ENCODE data around the gene DDR2.
A peak's percentile ranks its signal among the peaks of the same experiment; 100 is the strongest.

The DDR2 gene

DNA sequence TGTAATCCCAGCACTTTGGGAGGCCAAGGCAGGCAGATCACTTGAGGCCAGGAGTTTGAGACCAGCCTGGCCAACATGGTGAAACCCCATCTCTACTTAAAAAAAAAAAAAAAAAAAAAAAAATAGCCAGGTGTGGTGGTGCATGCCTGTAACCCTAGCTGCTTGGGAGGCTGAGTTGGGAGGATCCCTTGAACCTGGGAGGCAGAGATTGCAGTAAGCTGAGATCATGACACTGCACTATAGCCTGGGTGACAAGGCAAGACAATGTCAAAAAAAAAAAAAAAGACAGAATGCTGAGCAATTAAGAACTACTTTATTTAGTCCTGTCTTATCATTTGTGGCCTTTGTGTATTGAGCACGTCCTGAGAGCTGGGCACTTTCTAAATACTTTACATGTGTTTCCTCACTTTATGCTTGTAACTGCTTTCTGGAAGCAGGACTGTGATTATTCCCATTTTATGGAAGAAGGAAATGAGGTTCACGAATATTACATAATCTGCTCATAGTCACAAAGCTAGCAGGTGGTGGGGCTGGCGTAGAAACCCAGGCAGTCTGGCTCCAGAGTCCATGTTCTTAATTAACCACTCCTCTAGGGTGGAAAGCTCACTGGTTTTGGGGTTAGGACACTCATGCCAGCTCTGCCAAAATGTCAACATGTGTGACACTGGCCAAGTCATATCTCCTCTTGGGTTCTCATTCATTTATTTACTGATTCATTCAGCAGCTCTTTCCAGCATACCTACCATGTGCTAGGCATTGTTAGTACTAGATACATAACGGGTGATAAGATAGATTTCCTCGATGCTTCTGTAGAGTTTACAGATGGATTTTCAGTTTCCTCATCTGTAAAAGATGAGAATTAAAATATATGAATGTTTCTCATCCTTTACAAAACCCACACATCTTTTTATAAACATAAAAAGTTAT is 57.7 kb downstream of the DDR2 start:
- Histone ChIP-seq H3K9ac (ENCODE audit: low read length) (no peak overlapping the region), H3K27me3 (ENCODE audit: control insufficient read depth, insufficient read depth, low read length) (no peaks in the 10 kb centered on the region), H3K4me1 (ENCODE audit: control insufficient read depth, low read depth, low read length) (peaks cover 20% of the 10 kb centered on the region), H3K4me3 (ENCODE audit: low read length) (no peak overlapping the region), H3K9me3 (ENCODE audit: control insufficient read depth, low read depth, low read length) (no peaks in the 10 kb centered on the region), H3K27ac (ENCODE audit: low read length) (no peak overlapping the region), H3K36me3 (ENCODE audit: control insufficient read depth, low read depth, low read length) (no peaks in the 10 kb centered on the region)

GRCh38 chr1:162690672-162691434 is 58.6 kb downstream of the DDR2 start:
- no peak overlapping the region for H3K27ac ChIP-seq (ENCODE audit: low read length)
- no peaks in the 10 kb centered on the region for H3K36me3 ChIP-seq (ENCODE audit: control insufficient read depth, low read depth, low read length)
- no peak overlapping the region for H3K9ac ChIP-seq (ENCODE audit: low read length)
- peak overlapping the region; percentile 5 for H3K4me3 ChIP-seq (ENCODE audit: low read length)
- no peaks in the 10 kb centered on the region for H3K27me3 ChIP-seq (ENCODE audit: control insufficient read depth, insufficient read depth, low read length)
- H3K9me3 ChIP-seq (ENCODE audit: control insufficient read depth, low read depth, low read length), result no peaks in the 10 kb centered on the region
- peaks cover 23% of the 10 kb centered on the region for H3K4me1 ChIP-seq (ENCODE audit: control insufficient read depth, low read depth, low read length)

DNA sequence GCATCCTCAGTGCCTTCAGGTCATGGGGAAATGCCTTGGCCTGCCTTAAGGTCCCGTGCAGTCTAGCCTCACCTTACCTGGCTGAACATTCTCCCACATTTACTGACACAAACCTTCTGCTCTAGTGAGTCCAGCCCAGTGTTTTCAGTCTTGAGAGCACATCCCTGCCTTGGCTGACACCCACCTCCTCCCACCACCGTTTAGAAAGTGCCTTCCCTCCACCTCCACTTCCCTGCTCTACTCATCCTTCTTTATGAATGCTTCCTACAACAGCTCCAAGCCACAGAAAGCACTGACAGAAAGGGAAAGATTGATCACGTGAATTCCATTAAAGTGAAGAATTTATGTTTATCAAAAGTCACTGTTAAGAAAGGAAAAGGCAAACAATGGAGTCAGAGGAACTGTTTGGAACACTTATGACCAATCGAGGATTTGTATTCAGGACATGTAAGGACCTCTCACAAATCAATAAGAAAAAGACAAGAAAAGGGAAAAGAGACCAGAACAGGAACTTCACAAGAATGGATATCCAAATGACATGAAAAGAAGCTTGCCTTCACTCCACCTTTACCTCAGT is 59.8 kb downstream of the DDR2 start:
- H3K4me1 ChIP-seq (ENCODE audit: control insufficient read depth, low read depth, low read length), result peaks cover 32% of the 10 kb centered on the region
- H3K36me3 ChIP-seq (ENCODE audit: control insufficient read depth, low read depth, low read length), result no peaks in the 10 kb centered on the region
- no peak overlapping the region for H3K4me3 ChIP-seq (ENCODE audit: low read length)
- no peaks in the 10 kb centered on the region for H3K9me3 ChIP-seq (ENCODE audit: control insufficient read depth, low read depth, low read length)
- no peak overlapping the region for H3K9ac ChIP-seq (ENCODE audit: low read length)
- H3K27ac ChIP-seq (ENCODE audit: low read length), result no peak overlapping the region
- no peaks in the 10 kb centered on the region for H3K27me3 ChIP-seq (ENCODE audit: control insufficient read depth, insufficient read depth, low read length)

DNA sequence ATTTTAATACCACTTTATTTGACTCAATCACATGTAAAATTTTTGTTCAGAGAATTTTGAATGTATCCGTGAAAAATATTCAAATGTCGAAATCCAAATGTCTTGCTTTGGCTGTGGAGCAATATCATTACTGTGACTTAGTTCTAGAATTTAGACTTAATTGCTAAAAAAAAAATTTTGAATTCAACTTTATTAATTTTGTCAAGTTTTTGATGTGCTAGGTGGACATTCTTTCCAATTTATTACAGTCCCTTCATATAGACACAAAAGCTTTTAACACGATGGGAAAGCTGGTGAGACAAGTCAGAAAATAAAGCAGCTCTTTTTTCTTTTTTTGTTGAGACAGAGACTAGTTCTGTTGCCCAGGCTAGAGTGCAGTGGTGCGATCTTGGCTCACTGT is 62.6 kb downstream of the DDR2 start:
- H3K27me3 ChIP-seq (ENCODE audit: control insufficient read depth, insufficient read depth, low read length), result no peaks in the 10 kb centered on the region
- H3K27ac ChIP-seq (ENCODE audit: low read length), result no peak overlapping the region
- H3K4me3 ChIP-seq (ENCODE audit: low read length), result no peak overlapping the region
- H3K9ac ChIP-seq (ENCODE audit: low read length), result no peak overlapping the region
- H3K36me3 ChIP-seq (ENCODE audit: control insufficient read depth, low read depth, low read length), result no peaks in the 10 kb centered on the region
- H3K9me3 ChIP-seq (ENCODE audit: control insufficient read depth, low read depth, low read length), result no peaks in the 10 kb centered on the region
- peaks cover 34% of the 10 kb centered on the region for H3K4me1 ChIP-seq (ENCODE audit: control insufficient read depth, low read depth, low read length)

GRCh38 chr1:162695687-162696086 is 63.4 kb downstream of the DDR2 start:
- Histone ChIP-seq H3K9me3 (ENCODE audit: control insufficient read depth, low read depth, low read length) (no peaks in the 10 kb centered on the region), H3K36me3 (ENCODE audit: control insufficient read depth, low read depth, low read length) (no peaks in the 10 kb centered on the region), H3K27me3 (ENCODE audit: control insufficient read depth, insufficient read depth, low read length) (no peaks in the 10 kb centered on the region), H3K27ac (ENCODE audit: low read length) (no peak overlapping the region), H3K9ac (ENCODE audit: low read length) (no peak overlapping the region), H3K4me3 (ENCODE audit: low read length) (no peak overlapping the region), H3K4me1 (ENCODE audit: control insufficient read depth, low read depth, low read length) (peaks cover 29% of the 10 kb centered on the region)

DNA sequence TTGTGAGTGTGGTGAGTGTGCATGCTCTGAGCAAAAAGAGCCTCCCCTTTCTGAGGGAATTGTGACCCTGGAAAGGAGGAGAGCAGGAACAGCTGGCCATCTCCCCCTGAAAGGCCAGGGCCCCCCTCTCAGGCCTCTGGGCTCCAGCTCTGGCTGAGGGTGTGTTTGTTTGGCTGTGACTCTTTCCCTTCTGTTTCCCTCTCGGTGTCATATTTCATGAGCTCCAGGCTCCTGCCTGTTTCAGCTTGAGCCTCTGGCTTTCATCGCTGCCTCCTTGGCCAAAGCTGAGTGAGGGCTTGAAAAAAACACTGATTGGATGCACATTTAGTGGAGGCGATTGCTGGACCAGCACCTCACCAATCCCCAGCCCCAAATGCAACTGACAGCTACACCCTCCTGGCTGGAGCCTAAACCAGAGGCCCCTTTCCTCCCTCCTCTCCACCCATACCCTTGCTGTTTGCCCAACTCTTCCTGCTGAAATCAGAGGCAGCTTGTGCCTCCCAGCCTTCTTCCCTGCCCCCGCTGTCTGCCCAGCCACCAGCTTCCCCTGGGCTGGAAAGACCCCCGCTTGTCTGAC is 64.1 kb downstream of the DDR2 start:
- Histone ChIP-seq H3K4me1 (ENCODE audit: control insufficient read depth, low read depth, low read length) (peaks cover 22% of the 10 kb centered on the region), H3K4me3 (ENCODE audit: low read length) (peak overlapping the region; percentile 23), H3K27me3 (ENCODE audit: control insufficient read depth, insufficient read depth, low read length) (no peaks in the 10 kb centered on the region), H3K9me3 (ENCODE audit: control insufficient read depth, low read depth, low read length) (no peaks in the 10 kb centered on the region), H3K36me3 (ENCODE audit: control insufficient read depth, low read depth, low read length) (no peaks in the 10 kb centered on the region), H3K27ac (ENCODE audit: low read length) (peak overlapping the region; percentile 8), H3K9ac (ENCODE audit: low read length) (no peak overlapping the region)

DNA sequence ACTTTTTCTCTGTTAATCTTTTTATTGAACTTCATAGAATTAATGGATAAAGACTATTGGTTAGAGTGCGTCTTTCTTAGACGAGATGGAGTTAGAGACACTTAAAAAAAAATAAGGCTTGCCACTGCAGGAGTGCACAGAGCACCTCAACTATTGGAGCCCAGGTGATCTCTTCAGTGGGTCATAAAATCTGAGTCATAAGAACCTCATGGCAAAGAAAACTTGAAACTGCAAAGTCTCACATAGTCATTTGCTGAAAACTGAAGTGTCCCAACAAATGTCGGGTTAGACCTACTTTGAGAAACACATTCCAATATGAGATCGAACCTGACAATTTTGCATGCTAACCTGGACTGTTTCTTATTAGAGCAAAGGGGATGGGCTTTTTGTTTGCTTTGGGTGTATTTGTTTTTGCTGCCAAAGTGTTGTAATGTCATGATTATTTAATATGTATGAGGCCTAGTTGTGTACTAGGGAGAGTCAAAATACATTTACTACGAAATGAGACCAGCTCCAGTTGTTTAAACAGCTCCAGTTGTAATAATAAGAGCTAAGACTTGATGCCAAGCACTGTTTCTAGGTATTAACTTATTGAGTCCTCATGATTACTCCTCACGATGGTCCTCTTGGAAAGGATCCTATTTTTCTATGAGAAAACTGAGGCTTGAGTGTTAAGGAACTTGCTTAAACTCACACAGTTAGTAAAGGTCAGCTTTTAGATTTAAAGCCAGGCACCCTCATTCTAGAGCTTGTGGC is 65.1 kb downstream of the DDR2 start:
- Histone ChIP-seq H3K9me3 (ENCODE audit: control insufficient read depth, low read depth, low read length) (no peaks in the 10 kb centered on the region), H3K4me3 (ENCODE audit: low read length) (peak overlapping the region; percentile 23), H3K9ac (ENCODE audit: low read length) (no peak overlapping the region), H3K27me3 (ENCODE audit: control insufficient read depth, insufficient read depth, low read length) (no peaks in the 10 kb centered on the region), H3K27ac (ENCODE audit: low read length) (no peak overlapping the region), H3K4me1 (ENCODE audit: control insufficient read depth, low read depth, low read length) (peaks cover 14% of the 10 kb centered on the region), H3K36me3 (ENCODE audit: control insufficient read depth, low read depth, low read length) (no peaks in the 10 kb centered on the region)

DNA sequence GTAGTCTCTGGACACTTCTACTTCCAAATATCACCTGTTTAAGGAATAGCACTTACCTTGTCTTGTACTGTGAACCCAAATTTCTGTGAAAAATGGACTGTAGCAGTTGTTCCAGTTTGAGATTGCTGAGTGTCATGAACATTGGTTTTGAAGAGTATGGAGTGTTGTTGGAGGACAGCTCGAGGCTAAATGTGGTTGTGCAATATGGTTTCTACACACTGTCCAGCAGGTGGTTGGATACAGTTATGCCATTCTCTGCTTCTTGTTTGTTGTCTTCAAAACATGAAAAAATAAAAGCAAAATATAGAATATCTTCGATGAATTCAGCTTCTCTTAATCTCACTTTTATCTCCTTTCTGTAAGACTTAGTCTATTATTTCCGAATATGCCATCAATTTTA is 67.1 kb downstream of the DDR2 start:
- peaks cover 14% of the 10 kb centered on the region for H3K4me1 ChIP-seq (ENCODE audit: control insufficient read depth, low read depth, low read length)
- no peak overlapping the region for H3K4me3 ChIP-seq (ENCODE audit: low read length)
- H3K27ac ChIP-seq (ENCODE audit: low read length), result no peak overlapping the region
- H3K9me3 ChIP-seq (ENCODE audit: control insufficient read depth, low read depth, low read length), result no peaks in the 10 kb centered on the region
- no peaks in the 10 kb centered on the region for H3K27me3 ChIP-seq (ENCODE audit: control insufficient read depth, insufficient read depth, low read length)
- H3K36me3 ChIP-seq (ENCODE audit: control insufficient read depth, low read depth, low read length), result no peaks in the 10 kb centered on the region
- no peak overlapping the region for H3K9ac ChIP-seq (ENCODE audit: low read length)

GRCh38 chr1:162700131-162700530 is 67.9 kb downstream of the DDR2 start:
- Histone ChIP-seq H3K4me3 (ENCODE audit: low read length) (no peak overlapping the region), H3K9ac (ENCODE audit: low read length) (no peak overlapping the region), H3K9me3 (ENCODE audit: control insufficient read depth, low read depth, low read length) (no peaks in the 10 kb centered on the region), H3K36me3 (ENCODE audit: control insufficient read depth, low read depth, low read length) (no peaks in the 10 kb centered on the region), H3K27ac (ENCODE audit: low read length) (no peak overlapping the region), H3K27me3 (ENCODE audit: control insufficient read depth, insufficient read depth, low read length) (no peaks in the 10 kb centered on the region), H3K4me1 (ENCODE audit: control insufficient read depth, low read depth, low read length) (peaks cover 14% of the 10 kb centered on the region)

DNA sequence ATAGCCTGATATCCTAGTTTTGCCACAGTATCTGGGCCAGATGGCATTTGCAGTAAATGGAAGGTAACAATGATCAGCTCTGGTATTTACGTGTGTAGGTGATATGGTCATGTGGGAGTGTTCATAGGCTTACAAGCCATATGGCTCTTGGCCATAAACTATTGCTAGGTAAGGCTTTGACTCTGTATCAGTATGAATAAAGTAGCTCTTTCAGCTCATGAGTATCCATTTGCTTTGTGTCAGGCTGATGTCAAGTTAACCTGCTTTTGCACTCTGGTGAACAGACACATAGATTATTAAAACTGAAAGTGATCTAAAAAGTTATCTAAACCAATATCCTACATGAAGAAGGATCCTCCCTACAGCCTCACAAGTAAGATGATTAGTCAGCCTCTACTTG is 69.0 kb downstream of the DDR2 start:
- H3K27ac ChIP-seq (ENCODE audit: low read length), result no peak overlapping the region
- no peak overlapping the region for H3K4me3 ChIP-seq (ENCODE audit: low read length)
- no peaks in the 10 kb centered on the region for H3K36me3 ChIP-seq (ENCODE audit: control insufficient read depth, low read depth, low read length)
- H3K9ac ChIP-seq (ENCODE audit: low read length), result no peak overlapping the region
- H3K9me3 ChIP-seq (ENCODE audit: control insufficient read depth, low read depth, low read length), result no peaks in the 10 kb centered on the region
- no peaks in the 10 kb centered on the region for H3K27me3 ChIP-seq (ENCODE audit: control insufficient read depth, insufficient read depth, low read length)
- peaks cover 9% of the 10 kb centered on the region for H3K4me1 ChIP-seq (ENCODE audit: control insufficient read depth, low read depth, low read length)

GRCh38 chr1:162702628-162703027 is 70.4 kb downstream of the DDR2 start:
- H3K27ac ChIP-seq (ENCODE audit: low read length), result no peak overlapping the region
- H3K27me3 ChIP-seq (ENCODE audit: control insufficient read depth, insufficient read depth, low read length), result no peaks in the 10 kb centered on the region
- no peak overlapping the region for H3K9ac ChIP-seq (ENCODE audit: low read length)
- H3K36me3 ChIP-seq (ENCODE audit: control insufficient read depth, low read depth, low read length), result no peaks in the 10 kb centered on the region
- H3K9me3 ChIP-seq (ENCODE audit: control insufficient read depth, low read depth, low read length), result no peaks in the 10 kb centered on the region
- H3K4me3 ChIP-seq (ENCODE audit: low read length), result no peak overlapping the region
- H3K4me1 ChIP-seq (ENCODE audit: control insufficient read depth, low read depth, low read length), result no peaks in the 10 kb centered on the region
